Endothelial cell of umbilical vein (primary cell): ENCODE data around the gene UBE2E1. TPM values are rescaled to one million over a fixed set of nuclear protein-coding genes. Genes with fewer than 3 reads are reported as not detected.
A peak's percentile ranks its signal among the peaks of the same experiment; 100 is the strongest.

Experiments used
- BruUV-seq: library from RNA; stranded (reverse); fragments of 400-500 nt; replicated peaks from 2 replicates; lab custom pipeline; 2021; lab: Mats Ljungman, UMichigan
- CTCF ChIA-PET: fragments of 300-600, 350-600 bp; sonication (Branson Sonifier 250); formaldehyde crosslinking; loops from one replicate; lab custom pipeline; 2021; ENCODE audit warnings: antibody characterized with exemption, inconsistent platforms; lab: Charles Lee
- POLR2A ChIA-PET: fragments of 300-600, 350-600 bp; sonication (Branson Sonifier 250); formaldehyde crosslinking; loops from one replicate; lab custom pipeline; 2021; ENCODE audit warnings: antibody characterized with exemption, inconsistent platforms; lab: Charles Lee
- DNase-seq: peaks from one replicate; pipeline ENCODE4 v3.0.0-alpha.2; 2011; ENCODE audit warnings: low read depth, low spot score
- FAIRE-seq: peaks from 2 replicates; lab custom pipeline; 2011; peaks lifted over from hg19 to GRCh38; lab: Jason Lieb, UNC
- H2AFZ ChIP-seq: 2 replicates; pipeline ENCODE4 v1.6.0; 2012; ENCODE audit warnings: low read depth, low read length, control low read depth, inconsistent platforms
- H3K27ac ChIP-seq: 2 replicates; pipeline ENCODE4 v1.5.1; 2011; ENCODE audit warnings: low read depth, mild to moderate bottlenecking, control low read depth, low read length, moderate library complexity; ENCODE audit not compliant: insufficient read depth
- H3K27me3 ChIP-seq, 2 experiments: 2 replicates each; pipeline versions ENCODE4 v1.6.0 to v1.6.1; 2011; ENCODE audit warnings: low read length in 2 of 2, mixed read lengths in 1 of 2; ENCODE audit not compliant: control insufficient read depth in 2 of 2, insufficient read depth in 2 of 2
- H3K36me3 ChIP-seq, 2 experiments: 2 replicates in 1 of 2; 3 replicates in 1 of 2; pipeline ENCODE4 v1.5.1; 2011; ENCODE audit warnings: low read length in 2 of 2, mild to moderate bottlenecking in 1 of 2, moderate library complexity in 1 of 2; ENCODE audit not compliant: control insufficient read depth in 2 of 2, insufficient read depth in 2 of 2; ENCODE audit errors: extremely low read depth in 1 of 2
- H3K4me1 ChIP-seq: 3 replicates; pipeline ENCODE4 v1.5.1; 2011; ENCODE audit warnings: mild to moderate bottlenecking, low read length; ENCODE audit not compliant: control insufficient read depth, insufficient read depth; ENCODE audit errors: extremely low read depth
- H3K4me2 ChIP-seq: 2 replicates; pipeline ENCODE4 v1.6.1; 2011; ENCODE audit warnings: low read length, control low read depth, mixed read lengths; ENCODE audit not compliant: insufficient read depth
- H3K4me3 ChIP-seq, 3 experiments: fragments of 200-600 bp in 1 of 3; sonication (generic), shearing (Covaris generic) in 1 of 3; replicated peaks in 1 of 3; 2 replicates each; pipeline ENCODE4 v1.5.1; 2011 to 2016; ENCODE audit warnings: control low read depth in 3 of 3, low read length in 3 of 3, mild to moderate bottlenecking in 2 of 3, inconsistent platforms in 1 of 3, low read depth in 1 of 3, moderate library complexity in 1 of 3; ENCODE audit not compliant: insufficient read depth in 1 of 3
- H3K79me2 ChIP-seq: 2 replicates; pipeline ENCODE4 v1.6.0; 2012; ENCODE audit warnings: low read length, inconsistent platforms; ENCODE audit not compliant: control insufficient read depth, insufficient read depth
- H3K9ac ChIP-seq: replicated peaks from 2 replicates; pipeline ENCODE3; 2011; ENCODE audit warnings: low read length, control low read depth; ENCODE audit not compliant: insufficient read depth; ENCODE audit errors: extremely low read depth
- H3K9me1 ChIP-seq: replicated peaks from 3 replicates; pipeline ENCODE4 v1.6.0; 2011; ENCODE audit warnings: mild to moderate bottlenecking, low read length; ENCODE audit not compliant: control insufficient read depth, insufficient read depth; ENCODE audit errors: extremely low read depth
- H3K9me3 ChIP-seq: replicated peaks from 2 replicates; pipeline ENCODE4 v1.5.1; 2012; ENCODE audit warnings: low read length, inconsistent platforms; ENCODE audit not compliant: control insufficient read depth, insufficient read depth
- H4K20me1 ChIP-seq: replicated peaks from 2 replicates; pipeline ENCODE3; 2011; ENCODE audit warnings: mild to moderate bottlenecking, low read length; ENCODE audit not compliant: control insufficient read depth, insufficient read depth; ENCODE audit errors: extremely low read depth
- EZH2 ChIP-seq: IDR thresholded peaks from 2 replicates; pipeline ENCODE4 v1.6.1; 2012; ENCODE audit warnings: borderline replicate concordance, low read depth, mild to moderate bottlenecking, moderate library complexity, low read length, inconsistent platforms; ENCODE audit not compliant: severe bottlenecking
- POLR2A ChIP-seq: IDR thresholded peaks from 2 replicates; pipeline ENCODE4 v1.6.1; 2012; ENCODE audit warnings: low read depth, mild to moderate bottlenecking, control low read depth, low read length
- POLR2AphosphoS5 ChIP-seq: IDR thresholded peaks from 2 replicates; pipeline ENCODE4 v1.6.1; 2012; ENCODE audit warnings: low read depth, mild to moderate bottlenecking, control low read depth, low read length, moderate library complexity; ENCODE audit not compliant: insufficient read depth
- dilution Hi-C: fragments of 300-500 bp; cut with MboI; formaldehyde crosslinking; loops from one replicate; pipeline ENCODE4 v1.15.0; 2019; ENCODE audit warnings: low sequenced_read_pairs; ENCODE audit not compliant: extremely low pct_ligation_motif_present
- intact Hi-C: fragments of 100-400 bp; cut with micrococcal nuclease; formaldehyde crosslinking; loops from one replicate; pipeline ENCODE4 v1.10.0; 2022
- polyA plus RNA-seq, 4 experiments: library from polyadenylated mRNA; depleted of rRNA in 3 of 4; stranded (reverse) in 3 of 4; unstranded in 1 of 4; fragments of >200 nt; gene quantifications; 2 replicates each; pipeline versions ENCODE4 v1.2.1 to v1.2.3, GENCODE V29; 2011 to 2012; ENCODE audit warnings: missing spikeins in 1 of 4
- total RNA-seq: library from RNA; stranded (reverse); gene quantifications from 2 replicates; pipeline ENCODE4 v1.2.3, GENCODE V29; 2021

Gene UBE2E1
- total and polyA plus RNA-seq, 2 donors (not counting 3 experiments of a cell fraction or from before 2014, with no cell fraction given): 72.7 to 114 TPM

DNA sequence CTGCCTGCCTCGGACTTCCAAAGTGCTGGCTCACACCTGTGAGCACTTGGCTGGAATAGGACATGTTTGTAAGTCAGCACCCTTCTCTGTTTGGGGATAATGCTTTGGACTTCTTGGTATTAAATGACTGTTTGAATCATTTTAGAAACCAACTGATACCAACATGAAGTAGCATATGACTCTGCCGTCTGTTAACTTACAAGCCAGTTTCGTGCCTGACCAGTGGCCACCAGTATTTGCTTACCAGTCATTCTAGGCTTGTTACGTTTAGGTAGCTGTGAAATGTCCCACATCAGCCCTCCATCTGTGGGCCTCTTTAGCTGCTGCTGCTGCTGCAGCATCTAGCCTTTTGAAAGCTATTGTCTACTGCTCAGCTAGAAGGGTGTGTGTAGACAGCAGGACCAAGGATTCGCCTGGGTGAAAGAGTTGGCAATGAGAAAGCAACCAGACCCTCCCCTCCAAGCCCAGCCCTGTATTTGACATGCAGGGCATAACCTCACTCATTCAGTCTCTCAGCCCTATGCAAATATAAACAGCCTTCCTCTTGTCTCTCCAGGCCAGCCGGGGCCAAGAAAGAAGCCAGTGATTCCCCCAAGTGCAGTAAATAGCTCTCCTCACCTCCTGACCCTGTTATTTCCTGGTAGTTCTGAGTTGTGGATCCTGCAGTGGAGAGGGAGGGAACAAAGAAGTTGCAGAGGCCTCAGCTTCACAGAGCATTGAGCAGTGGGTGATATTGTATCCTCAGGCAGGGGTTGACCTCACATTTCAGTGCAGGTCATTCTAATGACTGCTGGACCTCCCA is 60.0 kb downstream of the UBE2E1 start:
- H3K27me3 ChIP-seq: no peaks in the 10 kb centered on the region
- H3K79me2 ChIP-seq: peaks cover 57% of the 10 kb centered on the region
- H3K27ac ChIP-seq: peak overlapping the region; percentile 4
- FAIRE-seq (peak; percentile 62), DNase-seq (peak; percentile 87)
- CTCF ChIA-PET: interaction anchor here (0.8 to 3.4 kb wide), 11 partner anchors 8 to 115 kb away, joined by 3 to 16 read pairs (median 5); no protein-coding TSS in a partner anchor
- no peaks in the 10 kb centered on the region for H4K20me1 ChIP-seq
- POLR2A ChIA-PET: interaction anchor here (1.1 to 2.2 kb wide), 2 partner anchors 10 to 51 kb away, joined by 6 to 14 read pairs; partner anchors contain the start of genes NKIRAS1 and RPL15
- H3K4me3 ChIP-seq: no peak overlapping the region
- no peaks in the 10 kb centered on the region for H3K9me1 ChIP-seq
- H3K36me3 ChIP-seq: no peaks in the 10 kb centered on the region
- TF ChIP-seq EZH2: no peak
- TF ChIP-seq POLR2AphosphoS5: peak; percentile 16
- peaks cover 48% of the 10 kb centered on the region for H3K4me1 ChIP-seq
- no peak overlapping the region for H3K9ac ChIP-seq
- intact Hi-C loops: loop anchor here (1.0 kb wide), 1 partner anchor 58 kb away; no protein-coding TSS in a partner anchor
- peak overlapping the region; percentile 1 for H3K4me2 ChIP-seq
- H3K9me3 ChIP-seq: no peaks in the 10 kb centered on the region
- no peak overlapping the region for H2AFZ ChIP-seq
- dilution Hi-C loops: no loop called here
- no TSS peak for BruUV-seq

DNA sequence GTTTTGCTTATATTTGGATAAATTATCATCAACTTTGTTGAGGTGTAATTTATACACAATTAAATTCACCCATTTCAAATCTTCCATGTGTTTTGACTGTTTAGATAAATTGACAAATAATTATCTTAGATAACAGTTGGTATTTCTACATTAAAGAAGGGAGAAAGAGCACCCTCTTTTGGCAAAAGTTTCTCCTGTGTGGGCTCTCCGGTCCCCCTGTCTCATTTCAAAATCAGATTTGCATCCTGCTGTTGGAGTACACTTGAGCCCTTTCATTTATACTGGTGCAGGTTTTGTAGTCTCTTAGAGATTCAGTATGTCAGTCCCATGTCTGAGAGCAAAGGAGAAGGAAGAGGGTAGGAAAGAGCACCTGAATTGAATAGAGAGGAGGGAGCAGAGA is 61.6 kb downstream of the UBE2E1 start:
- no peaks in the 10 kb centered on the region for H3K27me3 ChIP-seq
- H3K4me1 ChIP-seq: peaks cover 42% of the 10 kb centered on the region
- H3K79me2 ChIP-seq: peaks cover 41% of the 10 kb centered on the region
- H3K27ac ChIP-seq: no peak overlapping the region
- no peaks in the 10 kb centered on the region for H3K9me3 ChIP-seq
- dilution Hi-C loops: no loop called here
- FAIRE-seq (no peak), DNase-seq (peak; percentile 22)
- no peaks in the 10 kb centered on the region for H3K36me3 ChIP-seq
- H3K9ac ChIP-seq: no peak overlapping the region
- H3K4me2 ChIP-seq: no peak overlapping the region
- no peaks in the 10 kb centered on the region for H4K20me1 ChIP-seq
- BruUV-seq: no TSS peak
- H2AFZ ChIP-seq: no peak overlapping the region
- H3K9me1 ChIP-seq: no peaks in the 10 kb centered on the region
- POLR2A ChIA-PET: no interaction called here
- CTCF ChIA-PET: interaction anchor here (2.0 kb wide), 1 partner anchor 9 kb away, joined by 16 read pairs; no protein-coding TSS in a partner anchor
- intact Hi-C loops: no loop called here
- no peak for TF ChIP-seq POLR2A
- no peak overlapping the region for H3K4me3 ChIP-seq
